Transverse colon (tissue), 4 donors: ENCODE measurements around the gene TNN. TPM values are rescaled to one million over a fixed set of nuclear protein-coding genes. Genes with fewer than 3 reads are reported as not detected.
"Not testable (repeated sequence)": the region's sequence is repeated elsewhere in the genome, so short reads cannot be mapped to it uniquely, and the experiment has no call there.

ENCODE experiments used
- DNase-seq: peaks from one replicate; pipeline ENCODE4 v3.0.0-alpha.2; 2019
- H3K27ac ChIP-seq, 4 donors: fragments of 200-600 bp; sonication (generic); 2 replicates each; pipeline ENCODE4 v1.5.1; 2016 to 2018; ENCODE audit warnings: inconsistent platforms in 4 of 4
- H3K27me3 ChIP-seq: fragments of 200-600 bp; sonication (generic); 2 replicates; pipeline ENCODE4 v1.5.1; 2017; ENCODE audit warnings: inconsistent platforms
- H3K36me3 ChIP-seq, 4 donors: fragments of 200-600 bp; sonication (generic); 2 replicates each; pipeline ENCODE4 v1.5.1; 2017 to 2019; ENCODE audit warnings: inconsistent platforms in 4 of 4
- H3K4me1 ChIP-seq, 4 donors: fragments of 200-600 bp; sonication (generic); 2 replicates each; pipeline ENCODE4 v1.5.1; 2017 to 2020; ENCODE audit warnings: inconsistent platforms in 4 of 4
- H3K4me3 ChIP-seq, 4 donors: fragments of 200-600 bp; sonication (generic); 1 replicate in 1 of 4; 2 replicates in 3 of 4; pipeline versions ENCODE4 v1.5.1 to v1.6.1; 2017 to 2019; ENCODE audit warnings: inconsistent platforms in 4 of 4
- H3K9me3 ChIP-seq, 2 donors: fragments of 200-600 bp; sonication (generic); 2 replicates each; pipeline ENCODE4 v1.5.1; 2017 to 2019; ENCODE audit warnings: inconsistent platforms in 2 of 2
- CTCF ChIP-seq, 5 experiments: fragments of 200-600 bp in 3 of 5; fragments of 450-650 bp in 2 of 5; sonication (generic) in 3 of 5; IDR thresholded peaks; 1 replicate in 2 of 5; 2 replicates in 3 of 5; pipeline ENCODE4 v1.5.1; 2016 to 2017; ENCODE audit warnings: antibody characterized with exemption in 5 of 5, inconsistent platforms in 3 of 5, mild to moderate bottlenecking in 2 of 5, moderate library complexity in 1 of 5
- EP300 ChIP-seq: sonication (generic); formaldehyde crosslinking; IDR thresholded peaks from one replicate; pipeline ENCODE4 v1.6.1; 2017; ENCODE audit warnings: antibody characterized with exemption, low read depth
- POLR2A ChIP-seq: fragments of 450-650 bp; IDR thresholded peaks from one replicate; pipeline ENCODE4 v1.6.1; 2016; ENCODE audit warnings: antibody characterized with exemption, mild to moderate bottlenecking, moderate library complexity
- POLR2AphosphoS5 ChIP-seq, 3 donors: sonication (generic); formaldehyde crosslinking; IDR thresholded peaks; one replicate each; pipeline ENCODE4 v1.6.1; 2016; ENCODE audit warnings: antibody characterized with exemption in 3 of 3
- WGBS, 2 donors: methylation state at CpG; one replicate each; pipeline ENCODE4 v1.1.5; 2018; ENCODE audit warnings: low coverage in 1 of 2; 5-methylcytosine and 5-hydroxymethylcytosine counted together
- in situ Hi-C, 4 donors: fragments of 200-750 bp; cut with MboI; loops; one replicate each; pipeline versions ENCODE4 v1.15.0 to v1.15.1; 2017; ENCODE audit warnings: low sequenced_read_pairs in 3 of 4, low pct_ligation_motif_present in 1 of 4, low pct_unique_long_range_greater_than_20kb in 1 of 4
- intact Hi-C: fragments of 100-400 bp; cut with DNase I; formaldehyde crosslinking; loops from one replicate; pipeline ENCODE4 v1.15.1; 2023; ENCODE audit warnings: low total_unique reads
- total RNA-seq, 4 donors: library from RNA; depleted of rRNA; stranded (reverse); fragments of >200 nt; gene quantifications; one replicate each; pipeline ENCODE4 v1.1.0, GENCODE V29; 2016

TNN gene
- under 1 TPM in 1 of 4 donors, not detected in 3; 0.14 TPM for total RNA-seq

- Histone ChIP-seq H3K4me3 (no peak within 1 kb of the TSS), H3K27me3 (no peaks in the 10 kb centered on the region), H3K27ac (no peak within 1 kb of the TSS), H3K4me1 (peaks cover 0 to 8% (median 5%) of the 10 kb centered on the region in 4 donors), H3K9me3 (no peaks in the 10 kb centered on the region), H3K36me3 (no peaks in the 10 kb centered on the region)
- no peak for DNase-seq
- WGBS, 2 donors: 64 to 73% methylated on average over 6 to 9 of the region's 9 CpGs
- in situ Hi-C loops (no loop called here), intact Hi-C loops (no loop called here)
- TF ChIP-seq CTCF (IDR thresholded peaks at IDR 0.05) (no peak), POLR2AphosphoS5 (IDR thresholded peaks at IDR 0.05) (no peak), POLR2A (no peak), EP300 (no peak)
Measured at GRCh38 chr1:175067362-175068106, at the start of gene TNN. TNN (plus strand) TSS chr1:175067833; CDS start chr1:175077419, 9,586 bp downstream.

GRCh38 chr1:175019524-175019923 lies 48.1 kb upstream of the TNN start:
- H3K4me1 ChIP-seq: peaks cover 9 to 18% (median 13%) of the 10 kb centered on the region in 4 donors
- peaks cover 0 to 13% (median 6%) of the 10 kb centered on the region in 4 donors for H3K36me3 ChIP-seq
- no peaks in the 10 kb centered on the region for H3K27me3 ChIP-seq
- intact Hi-C loops (no loop called here), in situ Hi-C loops (no loop called here)
- H3K9me3 ChIP-seq: no peaks in the 10 kb centered on the region
- WGBS, 2 donors: 88 to 100% methylated on average over 2 to 3 of the region's 3 CpGs
- H3K4me3 ChIP-seq: no peak overlapping the region
- TF ChIP-seq POLR2A (no peak), POLR2AphosphoS5 (IDR thresholded peaks at IDR 0.05) (no peak), CTCF (IDR thresholded peaks at IDR 0.05) (no peak), EP300 (no peak)
- no peak overlapping the region for H3K27ac ChIP-seq
- DNase-seq: no peak

GRCh38 chr1:175023043-175023921 lies 44.4 kb upstream of the TNN start, which contains the start of gene MRPS14:
MRPS14 (minus strand) TSS chr1:175023425; CDS start chr1:175023408, 17 bp downstream.
- no peaks in the 10 kb centered on the region for H3K9me3 ChIP-seq
- 3 to 4% methylated on average over 26 to 42 of the region's 42 CpGs for WGBS, 2 donors
- peak within 1 kb of the TSS; percentile 84 to 91 (median 89) for H3K27ac ChIP-seq
- DNase-seq: peak; percentile 98
- H3K4me3 ChIP-seq: peak within 1 kb of the TSS; percentile 74 to 96 (median 90)
- H3K4me1 ChIP-seq: peaks cover 9 to 18% (median 13%) of the 10 kb centered on the region in 4 donors
- no peaks in the 10 kb centered on the region for H3K36me3 ChIP-seq
- in situ Hi-C loops (no loop called here), intact Hi-C loops (no loop called here)
- H3K27me3 ChIP-seq: no peaks in the 10 kb centered on the region
- TF ChIP-seq POLR2A (peak; percentile 75), EP300 (no peak), CTCF (IDR thresholded peaks at IDR 0.05) (peak in 1 of 5 experiments; percentile 17), POLR2AphosphoS5 (IDR thresholded peaks at IDR 0.05) (peak; percentile 88 to 93 (median 89))

- intact Hi-C loops, H3K36me3 ChIP-seq, H3K27me3 ChIP-seq, H3K9me3 ChIP-seq, in situ Hi-C loops, DNase-seq: not testable (repeated sequence)
- peak overlapping the region; percentile 84 to 91 (median 89) for H3K27ac ChIP-seq
- H3K4me1 ChIP-seq: peaks cover 9 to 18% (median 13%) of the 10 kb centered on the region in 4 donors
- 87 to 90% methylated on average over 2 of the region's 2 CpGs for WGBS, 2 donors
- H3K4me3 ChIP-seq: peak overlapping the region in 3 of 4 donors; percentile 74 to 96 (median 89)
Measured at GRCh38 chr1:175023922-175024242, 43.8 kb upstream of the TNN start.
